HuH-7 (cell line): Measurements from ENCODE around the gene PTMA.
A peak's percentile ranks its signal among the peaks of the same experiment; 100 is the strongest.
"Not testable (repeated sequence)": the region's sequence is repeated elsewhere in the genome, so short reads cannot be mapped to it uniquely, and the experiment has no call there.

ENCODE experiments used
- DNase-seq: peaks from one replicate; pipeline ENCODE4 v3.0.0; 2011; ENCODE audit warnings: low spot score

PTMA gene

GRCh38 chr2:231696004-231696367, 12.3 kb upstream of the PTMA start:
- DNase-seq = no peak

GRCh38 chr2:231699006-231699405, 9.3 kb upstream of the PTMA start:
- DNase-seq = no peak

- DNase-seq = no peak
Observed at GRCh38 chr2:231701456-231702373, 6.6 kb upstream of the PTMA start.

- DNase-seq = no peak
Observed at GRCh38 chr2:231704017-231704416, 4.3 kb upstream of the PTMA start.

GRCh38 chr2:231706731-231707624, 1.3 kb upstream of the PTMA start:
- peak; percentile 98 for DNase-seq

DNA sequence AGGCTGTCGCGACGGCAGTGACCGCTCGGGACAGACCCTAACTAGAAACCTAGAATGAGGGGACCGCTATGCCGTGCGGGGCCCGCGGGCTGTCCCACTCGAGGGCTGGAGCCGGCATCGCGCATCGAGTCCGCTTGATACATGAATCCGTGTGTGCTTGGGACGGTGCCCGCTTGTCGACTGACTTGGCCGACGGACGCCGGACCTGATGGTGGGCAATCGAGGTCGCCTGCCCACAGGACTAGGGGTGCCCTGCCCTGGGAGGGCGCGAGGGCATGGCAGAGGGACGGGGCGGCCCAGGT, 749 bp upstream of the PTMA start:
- DNase-seq = no peak

DNA sequence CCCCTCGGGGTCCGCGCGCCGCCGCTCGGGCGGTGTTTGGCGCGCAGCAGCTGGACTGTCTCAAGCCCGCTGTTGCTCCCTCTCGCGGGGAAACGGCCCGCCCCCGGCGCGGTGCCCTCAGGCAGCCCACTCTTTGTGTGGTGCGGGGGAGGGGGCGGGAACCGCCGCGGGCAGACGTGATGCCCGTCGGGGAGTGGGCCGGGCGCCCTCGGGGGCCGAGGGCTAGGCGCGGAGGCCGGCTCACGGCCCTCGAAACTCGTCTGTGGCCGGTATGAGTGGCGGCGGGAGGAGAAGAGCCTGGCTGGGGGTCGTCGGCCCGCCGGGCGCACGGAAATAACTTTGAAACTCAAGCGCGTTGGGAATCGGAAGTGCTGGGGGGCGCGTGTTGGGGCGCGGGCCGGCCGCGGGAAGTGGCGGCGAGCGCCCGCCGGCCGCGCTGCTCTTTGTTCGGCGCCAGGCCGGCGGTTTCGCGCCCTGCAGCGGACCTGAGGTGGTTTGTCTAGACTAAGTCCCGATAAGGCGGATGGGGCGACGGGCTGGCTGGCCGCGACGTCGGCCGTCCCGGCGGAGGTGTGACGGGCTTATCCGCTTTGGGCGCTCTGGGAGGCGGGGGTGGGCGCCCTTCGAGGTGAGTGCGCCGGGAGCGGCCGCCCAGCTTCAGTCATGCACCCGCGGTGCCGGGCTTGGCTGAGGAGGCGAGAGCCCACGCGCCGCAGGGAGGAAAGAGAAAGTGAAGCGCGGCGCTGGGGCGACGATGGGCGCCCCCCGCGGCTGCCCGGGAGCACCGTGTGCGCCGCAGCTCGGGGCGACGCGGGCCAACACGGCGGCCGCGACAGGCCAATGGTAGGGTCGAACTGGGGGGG, 679 bp downstream of the PTMA start:
- DNase-seq = no peak

GRCh38 chr2:231709636-231709980, 1.3 kb downstream of the PTMA start:
- DNase-seq = no peak

DNA sequence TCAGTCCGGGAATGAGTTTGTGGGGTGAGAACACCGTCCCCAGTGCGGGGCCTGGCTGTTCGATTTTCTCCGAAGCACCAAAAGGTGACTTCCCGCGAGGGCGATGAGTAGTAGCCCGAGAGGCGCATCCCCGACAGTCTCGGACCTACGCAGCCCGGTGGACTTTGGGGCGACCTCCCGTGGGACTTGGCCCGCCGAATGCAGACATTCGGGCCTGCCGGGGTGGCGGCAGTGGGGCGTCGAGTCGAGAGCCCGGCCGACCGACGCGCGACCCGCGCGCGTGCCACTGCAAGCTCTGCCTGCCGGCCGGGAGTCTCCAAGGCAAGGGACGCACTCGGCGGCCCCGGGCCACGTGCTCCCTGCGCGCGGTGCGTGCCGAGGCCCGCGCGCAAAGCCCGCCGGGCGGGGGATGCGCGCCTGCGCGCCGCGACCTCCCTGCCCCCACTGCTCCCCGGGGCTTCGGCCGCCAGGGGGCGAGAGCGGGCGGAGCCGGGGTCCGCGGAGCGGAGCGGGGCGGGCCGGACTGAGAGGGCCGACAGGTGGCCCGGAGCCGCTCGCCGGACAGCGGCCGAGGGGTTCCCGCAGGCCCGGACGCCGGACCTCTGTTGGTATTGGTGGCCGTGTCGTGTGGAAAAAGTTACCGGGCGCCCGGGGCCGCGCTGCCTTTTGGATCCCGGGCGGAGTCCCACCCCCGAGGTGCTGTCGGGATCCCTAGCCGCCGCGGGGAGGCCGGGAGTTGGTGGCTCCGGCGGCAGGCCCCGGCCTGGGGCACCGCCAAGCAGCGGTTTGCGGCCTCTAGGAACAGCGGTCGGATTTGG, 1.9 kb downstream of the PTMA start:
- peak; percentile 88 for DNase-seq

GRCh38 chr2:231710799-231711676, 2.7 kb downstream of the PTMA start:
- no peak for DNase-seq

- DNase-seq = no peak
Observed at GRCh38 chr2:231711677-231712450, 3.5 kb downstream of the PTMA start.

- DNase-seq = not testable (repeated sequence)
Observed at GRCh38 chr2:231712451-231713021, 4.2 kb downstream of the PTMA start.

DNA sequence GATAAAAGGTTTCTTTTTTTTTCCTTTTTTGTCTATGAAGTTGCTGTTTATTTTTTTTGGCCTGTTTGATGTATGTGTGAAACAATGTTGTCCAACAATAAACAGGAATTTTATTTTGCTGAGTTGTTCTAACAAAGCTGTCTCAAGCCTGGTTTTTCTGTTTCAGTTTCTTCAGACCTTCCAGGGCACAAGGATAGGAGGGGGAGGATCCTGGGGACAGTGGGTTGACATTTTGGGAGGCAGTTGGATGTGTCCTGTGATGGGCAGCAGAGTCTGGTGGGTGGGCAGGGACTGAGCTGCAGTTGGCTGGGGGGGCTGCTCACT, 5.0 kb downstream of the PTMA start:
- not testable (repeated sequence) for DNase-seq

- peak; percentile 87 for DNase-seq
Observed at GRCh38 chr2:231713730-231714638, 5.7 kb downstream of the PTMA start.

- DNase-seq = peak; percentile 74
Observed at GRCh38 chr2:231714639-231715498, 6.5 kb downstream of the PTMA start.

DNA sequence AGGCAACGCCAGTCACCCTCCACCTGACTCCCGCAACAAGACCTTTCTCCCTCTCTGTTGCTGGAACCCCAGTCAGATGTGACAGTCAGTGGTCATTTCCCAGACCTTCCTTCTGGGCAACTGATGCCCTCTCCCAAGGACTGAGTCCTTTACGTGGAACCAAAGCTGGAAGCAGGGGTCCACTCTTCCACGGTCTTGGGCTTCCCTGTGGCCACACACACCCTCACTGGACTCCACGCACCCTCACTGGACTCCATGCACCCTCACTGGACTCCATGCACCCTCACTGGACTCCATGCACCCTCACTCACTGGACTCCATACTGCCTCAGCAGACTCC, 7.1 kb downstream of the PTMA start:
- no peak for DNase-seq

DNA sequence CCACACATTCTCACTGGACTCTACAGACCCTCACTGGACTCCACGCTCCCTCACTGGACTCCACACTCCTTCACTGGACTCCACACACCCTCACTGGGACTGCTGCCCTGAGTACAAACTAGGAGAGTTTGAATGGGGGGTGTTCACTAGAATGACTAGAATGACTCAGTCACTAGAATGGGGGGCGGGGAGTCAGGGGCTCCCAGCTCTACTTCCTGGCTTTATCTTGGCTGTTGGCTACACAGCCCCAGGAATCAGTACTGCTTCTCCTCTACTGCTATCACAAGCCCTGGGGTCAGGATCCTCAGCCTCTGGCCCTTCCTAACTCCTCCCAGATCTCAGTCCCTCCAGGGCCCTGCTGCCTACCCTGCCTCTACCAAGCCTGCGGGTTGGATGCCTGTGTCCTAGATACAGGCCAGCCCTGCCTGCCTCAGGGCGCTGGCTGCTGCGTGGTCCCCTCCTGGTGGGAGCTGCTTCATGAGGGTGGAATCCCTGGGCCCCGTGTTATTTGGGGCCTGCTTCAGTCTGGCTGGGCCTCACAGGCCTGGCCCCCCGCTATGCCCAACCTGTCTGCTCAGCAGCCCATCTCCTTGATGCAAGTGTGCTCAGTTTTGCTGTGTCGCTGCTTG, 7.8 kb downstream of the PTMA start:
- no peak for DNase-seq
